GM12878 (cell line): Measurements from ENCODE around the gene MAPKBP1. TPM values are rescaled to one million over a fixed set of nuclear protein-coding genes. Genes with fewer than 3 reads are reported as not detected.

ENCODE experiments used
- ATAC-seq: fragments of 200-7000 bp; cut with Tn5 transposase; 3 replicates; pipeline ENCODE4 v1.9.1; 2020; ENCODE audit warnings: mild to moderate bottlenecking, moderate library complexity
- BruUV-seq: library from RNA; stranded (reverse); fragments of 400-500 nt; replicated peaks from 2 replicates; lab custom pipeline; 2021; lab: Mats Ljungman, UMichigan
- CTCF ChIA-PET: fragments of 300-600 bp; sonication (Branson Sonifier 250); formaldehyde crosslinking; extraction: SDS; loops from one replicate; lab custom pipeline; 2021; ENCODE audit warnings: inconsistent platforms; lab: Yijun Ruan, JAX
- POLR2A ChIA-PET: fragments of 350-600 bp; formaldehyde crosslinking; extraction: SDS; loops from one replicate; lab custom pipeline; 2021; ENCODE audit warnings: inconsistent platforms; lab: Charles Lee
- RAD21 ChIA-PET: fragments of 300-600 bp; sonication (Branson Sonifier 250); formaldehyde crosslinking; loops from one replicate; lab custom pipeline; 2023; ENCODE audit warnings: antibody characterized with exemption; ENCODE audit not compliant: unreplicated experiment; lab: Charles Lee
- SMC1A ChIA-PET: fragments of 300-600 bp; sonication (Branson Sonifier 250); formaldehyde crosslinking; loops from one replicate; lab custom pipeline; 2023; ENCODE audit not compliant: unreplicated experiment, uncharacterized antibody; lab: Charles Lee
- DNase-seq: peaks from one replicate; pipeline ENCODE4 v3.0.0-alpha.2; 2011; ENCODE audit warnings: low read depth, low spot score
- FAIRE-seq: peaks from 3 replicates; lab custom pipeline; 2011; peaks lifted over from hg19 to GRCh38; lab: Jason Lieb, UNC
- H2AFZ ChIP-seq: 2 replicates; pipeline ENCODE4 v1.6.0; 2011; ENCODE audit warnings: low read depth, low read length, control low read depth; ENCODE audit not compliant: control insufficient read depth
- H3K27ac ChIP-seq: 2 replicates; pipeline ENCODE4 v1.5.1; 2011; ENCODE audit warnings: control low read depth; ENCODE audit not compliant: control insufficient read depth, insufficient read depth
- H3K27me3 ChIP-seq, 2 experiments: replicated peaks in 1 of 2; 2 replicates each; pipeline versions ENCODE4 v1.6.0 to v1.6.1; 2011; ENCODE audit warnings: low read length in 1 of 2; ENCODE audit not compliant: control insufficient read depth in 2 of 2, insufficient read depth in 2 of 2
- H3K36me3 ChIP-seq, 2 experiments: 2 replicates each; pipeline ENCODE4 v1.5.1; 2011; ENCODE audit warnings: low read length in 1 of 2; ENCODE audit not compliant: control insufficient read depth in 2 of 2, insufficient read depth in 2 of 2
- H3K4me1 ChIP-seq: 2 replicates; pipeline ENCODE4 v1.6.1; 2011; ENCODE audit warnings: mild to moderate bottlenecking, low read length, moderate library complexity, mixed read lengths; ENCODE audit not compliant: control insufficient read depth, insufficient read depth
- H3K4me2 ChIP-seq: 2 replicates; pipeline ENCODE4 v1.6.0; 2011; ENCODE audit warnings: control low read depth; ENCODE audit not compliant: control insufficient read depth, insufficient read depth
- H3K4me3 ChIP-seq: fragments of 200-600 bp; sonication (generic); 2 replicates; pipeline ENCODE4 v1.5.1; 2016
- H3K79me2 ChIP-seq: 2 replicates; pipeline ENCODE4 v1.6.0; 2011; ENCODE audit warnings: low read length; ENCODE audit not compliant: control insufficient read depth, insufficient read depth
- H3K9ac ChIP-seq: 2 replicates; pipeline ENCODE4 v1.8.0; 2011; ENCODE audit warnings: low read length, control low read depth, mixed read lengths; ENCODE audit not compliant: control insufficient read depth, insufficient read depth
- H3K9me3 ChIP-seq: replicated peaks from 3 replicates; pipeline ENCODE4 v1.5.1; 2011; ENCODE audit warnings: mild to moderate bottlenecking, low read length; ENCODE audit not compliant: control insufficient read depth, insufficient read depth
- H4K20me1 ChIP-seq: 2 replicates; pipeline ENCODE4 v1.6.0; 2011; ENCODE audit not compliant: control insufficient read depth, insufficient read depth
- ATF7 ChIP-seq: fragments of 450-650 bp; IDR thresholded peaks from 2 replicates; pipeline ENCODE4 v1.6.1; 2016; ENCODE audit warnings: low read depth, mild to moderate bottlenecking
- CHD4 ChIP-seq: fragments of 200-600 bp; sonication (generic); IDR thresholded peaks from 2 replicates; pipeline ENCODE4 v1.6.1; 2016; ENCODE audit warnings: mild to moderate bottlenecking
- CREM ChIP-seq: IDR thresholded peaks from 2 replicates; pipeline ENCODE4 v1.6.1; 2014; ENCODE audit warnings: antibody characterized with exemption, low read depth
- EED ChIP-seq: sonication (generic); IDR thresholded peaks from 2 replicates; pipeline ENCODE4 v1.6.1; 2016; ENCODE audit warnings: antibody characterized with exemption, low read depth
- FOS ChIP-seq: IDR thresholded peaks from 3 replicates; pipeline ENCODE4 v1.6.1; 2011; ENCODE audit warnings: borderline replicate concordance; ENCODE audit not compliant: insufficient read length; ENCODE audit errors: extremely low read depth
- IKZF2 ChIP-seq, 2 experiments: fragments of 450-650 bp; IDR thresholded peaks; 2 replicates each; pipeline ENCODE4 v1.6.1; 2017; ENCODE audit warnings: mild to moderate bottlenecking in 2 of 2, moderate library complexity in 2 of 2
- JUND ChIP-seq: IDR thresholded peaks from 2 replicates; pipeline ENCODE4 v1.6.1; 2012; ENCODE audit warnings: low read depth, mild to moderate bottlenecking, low read length, improper control_type of control experiment, moderate library complexity
- KDM1A ChIP-seq: fragments of 200-600 bp; sonication (generic); IDR thresholded peaks from 2 replicates; pipeline ENCODE4 v1.6.1; 2016; ENCODE audit warnings: borderline replicate concordance
- NBN ChIP-seq: fragments of 450-650 bp; IDR thresholded peaks from 2 replicates; pipeline ENCODE4 v1.6.1; 2016
- NR2C1 ChIP-seq: fragments of 450-650 bp; IDR thresholded peaks from 2 replicates; pipeline ENCODE4 v1.6.1; 2017; ENCODE audit warnings: antibody characterized with exemption, mild to moderate bottlenecking, moderate library complexity
- NR2F1 ChIP-seq: fragments of 450-650 bp; conservative IDR thresholded peaks from 2 replicates; pipeline ENCODE4 v1.6.1; 2017; ENCODE audit warnings: mild to moderate bottlenecking
- WGBS: methylation state at CpG from one replicate; pipeline ENCODE4 v1.1.6; 2016; ENCODE audit warnings: low lambda C conversion rate; ENCODE audit not compliant: insufficient replicate concordance, insufficient coverage; ENCODE audit errors: missing lambda C conversion rate; 5-methylcytosine and 5-hydroxymethylcytosine counted together
- in situ Hi-C: fragments of 300-500 bp; cut with MboI; formaldehyde crosslinking; loops from 9 replicates; pipeline ENCODE4 v1.14.3; 2018; ENCODE audit warnings: mixed read lengths
- intact Hi-C: fragments of 100-400 bp; cut with micrococcal nuclease; formaldehyde crosslinking; loops from one replicate; pipeline ENCODE4 v1.14.2; 2022; ENCODE audit not compliant: unreplicated experiment
- polyA plus RNA-seq, 11 experiments: library from polyadenylated mRNA; depleted of rRNA in 4 of 11; unstranded in 6 of 11; stranded (reverse) in 5 of 11; fragments of >200 nt; fragmentation: Nextera tagmentation in 4 of 11; fragmentation: Illumina TruSeq in 1 of 11; extraction: Ambion mirVana in 4 of 11; extraction: Trizol in 1 of 11; gene quantifications; 1 replicate in 1 of 11; 2 replicates in 10 of 11; pipeline versions ENCODE4 v1.2.1 to v1.2.3, GENCODE V29; 2011 to 2016; ENCODE audit warnings: inconsistent platforms in 2 of 11, missing spikeins in 2 of 11, low read depth in 1 of 11
- total RNA-seq, 4 experiments: library from RNA; depleted of rRNA in 3 of 4; stranded (reverse); fragments of >200 nt in 3 of 4; fragmentation: Illumina TruSeq in 1 of 4; extraction: Trizol in 1 of 4; gene quantifications; 2 replicates each; pipeline versions ENCODE4 v1.2.1 to v1.2.3, GENCODE V29; 2013 to 2021
- TF ChIP-seq, protein P1 (sequence below): fragments of 450-650 bp; IDR thresholded peaks from 2 replicates; pipeline ENCODE4 v1.6.1; 2017; ENCODE audit warnings: low read depth, mild to moderate bottlenecking, moderate library complexity

The MAPKBP1 gene
- total and polyA plus RNA-seq, 10 of the 15 experiments (the other 5 are each of a cell fraction or from before 2014, with no cell fraction given): 0.44 to 19.0 (median 7.3) TPM

DNA sequence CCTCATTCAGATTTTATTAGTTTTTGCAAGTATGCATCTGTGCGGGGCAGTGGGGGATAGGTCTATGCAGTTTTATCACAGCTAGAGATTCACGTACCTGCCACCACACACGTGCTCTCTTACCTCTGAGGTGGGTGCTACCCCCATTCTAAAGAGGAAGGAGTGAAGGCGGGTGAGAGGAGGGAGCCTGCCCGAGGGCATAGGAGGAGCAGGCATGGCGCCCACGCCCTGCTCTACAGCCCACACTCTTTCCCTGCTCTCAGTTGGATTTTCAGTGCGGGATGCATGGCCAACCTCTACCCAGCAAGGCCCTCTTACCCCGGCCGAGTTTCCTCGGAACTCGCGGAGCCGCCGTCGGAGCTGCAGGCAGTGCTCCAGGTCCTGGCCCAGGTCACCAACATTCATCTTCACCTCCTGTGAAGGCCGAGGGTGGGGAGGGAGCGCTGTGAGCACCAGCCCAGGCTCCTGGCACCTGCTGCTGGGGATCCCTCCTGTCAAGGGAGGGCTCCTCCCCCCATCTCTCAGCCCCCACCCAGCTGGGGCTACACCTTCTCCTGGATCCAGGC is 91.3 kb downstream of the MAPKBP1 start (continued):
- no peak for TF ChIP-seq JUND

DNA sequence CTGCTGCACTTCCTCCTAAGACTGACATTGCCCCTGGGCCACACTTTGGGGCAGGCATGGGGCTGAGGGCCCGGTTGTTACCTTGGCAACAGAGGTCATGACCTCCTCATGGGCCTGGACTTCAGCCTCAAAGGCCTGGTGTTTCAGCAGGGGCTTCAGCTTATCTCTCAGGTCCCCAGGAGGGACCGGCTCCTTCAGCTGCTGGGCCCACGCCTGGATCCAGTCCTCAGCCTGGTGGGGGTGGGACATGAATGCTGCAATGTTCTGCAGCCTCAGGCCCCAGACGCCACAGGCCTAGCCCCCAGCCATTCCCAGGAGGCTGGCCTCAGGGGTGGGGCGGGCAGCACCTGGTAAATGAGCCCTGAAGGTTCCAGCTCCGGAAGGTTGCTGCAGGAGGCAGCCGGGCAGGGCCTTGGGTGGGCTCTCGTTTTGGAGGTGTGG is 92.0 kb downstream of the MAPKBP1 start:
- intact Hi-C loops (no loop called here), in situ Hi-C loops (no loop called here)
- FAIRE-seq: no peak
- no peaks in the 10 kb centered on the region for H3K9me3 ChIP-seq
- DNase-seq: no peak
- ChIA-PET RAD21 (no interaction called here), SMC1A (no interaction called here), POLR2A (interaction anchor here (0.5 kb wide), 1 partner anchor 68 kb away, joined by 3 read pairs; no protein-coding TSS in a partner anchor), CTCF (no interaction called here)
- no peak for ATAC-seq
- no TSS peak for BruUV-seq
- no peaks in the 10 kb centered on the region; a peak in 1 of 4 replicates for H3K27me3 ChIP-seq
- TF ChIP-seq ATF7 (no peak), NR2F1 (0 out of 2 replicates have a peak, but pooled peaks have one; percentile 13)
- H3K4me1 ChIP-seq: no peaks in the 10 kb centered on the region
- H3K79me2 ChIP-seq: no peaks in the 10 kb centered on the region
- H3K4me3 ChIP-seq: no peak overlapping the region
- H3K36me3 ChIP-seq: no peaks in the 10 kb centered on the region
- no peak overlapping the region for H3K9ac ChIP-seq
- no peak overlapping the region for H3K4me2 ChIP-seq
- H3K27ac ChIP-seq: no peak overlapping the region
- no peak overlapping the region for H2AFZ ChIP-seq
- no peaks in the 10 kb centered on the region for H4K20me1 ChIP-seq
- 27% methylated on average over 8 of the region's 8 CpGs for WGBS

- Histone ChIP-seq H3K27ac (no peak overlapping the region), H3K79me2 (no peaks in the 10 kb centered on the region), H3K36me3 (no peaks in the 10 kb centered on the region), H3K4me3 (no peak overlapping the region), H3K4me1 (no peaks in the 10 kb centered on the region), H3K9ac (no peak overlapping the region), H3K27me3 (no peaks in the 10 kb centered on the region; a peak in 1 of 4 replicates), H2AFZ (no peak overlapping the region), H4K20me1 (no peaks in the 10 kb centered on the region), H3K9me3 (no peaks in the 10 kb centered on the region), H3K4me2 (no peak overlapping the region)
- SMC1A ChIA-PET: no interaction called here
- intact Hi-C loops: no loop called here
- CTCF ChIA-PET: no interaction called here
- in situ Hi-C loops: no loop called here
- no TSS peak for BruUV-seq
- RAD21 ChIA-PET: no interaction called here
- DNase-seq (no peak), FAIRE-seq (no peak), ATAC-seq (no peak)
- TF ChIP-seq EED: no peak
- TF ChIP-seq CREM: no peak
- TF ChIP-seq NBN: no peak
- TF ChIP-seq, protein P1, sequence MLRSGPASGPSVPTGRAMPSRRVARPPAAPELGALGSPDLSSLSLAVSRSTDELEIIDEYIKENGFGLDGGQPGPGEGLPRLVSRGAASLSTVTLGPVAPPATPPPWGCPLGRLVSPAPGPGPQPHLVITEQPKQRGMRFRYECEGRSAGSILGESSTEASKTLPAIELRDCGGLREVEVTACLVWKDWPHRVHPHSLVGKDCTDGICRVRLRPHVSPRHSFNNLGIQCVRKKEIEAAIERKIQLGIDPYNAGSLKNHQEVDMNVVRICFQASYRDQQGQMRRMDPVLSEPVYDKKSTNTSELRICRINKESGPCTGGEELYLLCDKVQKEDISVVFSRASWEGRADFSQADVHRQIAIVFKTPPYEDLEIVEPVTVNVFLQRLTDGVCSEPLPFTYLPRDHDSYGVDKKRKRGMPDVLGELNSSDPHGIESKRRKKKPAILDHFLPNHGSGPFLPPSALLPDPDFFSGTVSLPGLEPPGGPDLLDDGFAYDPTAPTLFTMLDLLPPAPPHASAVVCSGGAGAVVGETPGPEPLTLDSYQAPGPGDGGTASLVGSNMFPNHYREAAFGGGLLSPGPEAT: no peak
- no peak for TF ChIP-seq NR2C1
- TF ChIP-seq CHD4: no peak
- TF ChIP-seq FOS: no peak
- TF ChIP-seq JUND: no peak
- no peak for TF ChIP-seq KDM1A
- no peak for TF ChIP-seq IKZF2 (IDR thresholded peaks at IDR 0.05)
- 41% methylated on average over 21 of the region's 25 CpGs for WGBS
- POLR2A ChIA-PET: no interaction called here
Observed at GRCh38 chr15:41866872-41867579, 92.7 kb downstream of the MAPKBP1 start.
